ENCODE data around the gene APC2.

APC2 gene

GRCh38 chr19:1426736-1427135, 23.2 kb upstream of the APC2 start:
- no peak for TF ChIP-seq CTCF (IDR thresholded peaks at IDR 0.05; ENCODE audit: insufficient read depth, low read depth, low read length, missing control alignments)
- DNase-seq (ENCODE audit: low read depth) = no peak
- no peak overlapping the region for H3K4me3 ChIP-seq (ENCODE audit: low read depth, low read length)

- H3K4me3 ChIP-seq (ENCODE audit: low read depth, low read length) = no peak overlapping the region
- no peak for TF ChIP-seq CTCF (IDR thresholded peaks at IDR 0.05; ENCODE audit: insufficient read depth, low read depth, low read length, missing control alignments)
- DNase-seq (ENCODE audit: low read depth) = no peak
These were observed 22.6 kb upstream of the APC2 start for GRCh38 chr19:1427221-1427920.

- DNase-seq (ENCODE audit: low read depth) = no peak
- no peak for TF ChIP-seq CTCF (IDR thresholded peaks at IDR 0.05; ENCODE audit: insufficient read depth, low read depth, low read length, missing control alignments)
- H3K4me3 ChIP-seq (ENCODE audit: low read depth, low read length) = no peak overlapping the region
These were observed 21.1 kb upstream of the APC2 start for GRCh38 chr19:1428738-1429391.

- TF ChIP-seq CTCF (IDR thresholded peaks at IDR 0.05; ENCODE audit: insufficient read depth, low read depth, low read length, missing control alignments) = no peak
- no peak for DNase-seq (ENCODE audit: low read depth)
- no peak overlapping the region for H3K4me3 ChIP-seq (ENCODE audit: low read depth, low read length)
These were observed 20.2 kb upstream of the APC2 start for GRCh38 chr19:1429750-1430149.

- no peak overlapping the region for H3K4me3 ChIP-seq (ENCODE audit: low read depth, low read length)
- TF ChIP-seq CTCF (IDR thresholded peaks at IDR 0.05; ENCODE audit: insufficient read depth, low read depth, low read length, missing control alignments) = no peak
- DNase-seq (ENCODE audit: low read depth) = no peak
These were observed 19.7 kb upstream of the APC2 start for GRCh38 chr19:1430246-1430645.

GRCh38 chr19:1431759-1432506, 18.0 kb upstream of the APC2 start:
- H3K4me3 ChIP-seq (ENCODE audit: low read depth, low read length) = no peak overlapping the region
- TF ChIP-seq CTCF (IDR thresholded peaks at IDR 0.05; ENCODE audit: insufficient read depth, low read depth, low read length, missing control alignments) = no peak
- no peak for DNase-seq (ENCODE audit: low read depth)

All from GM12865 (cell line).